A673 (cell line): ENCODE data around the gene MAGI1. TPM values are rescaled to one million over a fixed set of nuclear protein-coding genes. Genes with fewer than 3 reads are reported as not detected.

Experiments used
- BruUV-seq: library from RNA; stranded (reverse); fragments of 400-500 nt; replicated peaks from 2 replicates; lab custom pipeline; 2021; lab: Mats Ljungman, UMichigan
- CTCF ChIA-PET: fragments of 300-600 bp; sonication (Branson Sonifier 250); formaldehyde crosslinking; loops from one replicate; lab custom pipeline; 2022; ENCODE audit warnings: antibody characterized with exemption; lab: Charles Lee
- POLR2A ChIA-PET: fragments of 300-600 bp; sonication (Branson Sonifier 250); formaldehyde crosslinking; loops from one replicate; lab custom pipeline; 2022; ENCODE audit warnings: antibody characterized with exemption; ENCODE audit not compliant: low non-redundant PET; lab: Charles Lee
- DNase-seq: peaks from one replicate; pipeline ENCODE4 v3.0.0-alpha.2; 2015; ENCODE audit warnings: low spot score
- H3K27ac ChIP-seq: fragments of 200-600 bp; sonication (generic); 2 replicates; pipeline ENCODE4 v1.5.1; 2016; ENCODE audit warnings: mixed run types, low read depth, mild to moderate bottlenecking, mixed read lengths, antibody characterized with exemption, low read length; ENCODE audit not compliant: poor library complexity, severe bottlenecking
- H3K27me3 ChIP-seq: fragments of 200-600 bp; sonication (generic); replicated peaks from 2 replicates; pipeline ENCODE4 v1.6.1; 2017; ENCODE audit warnings: mixed run types, low read depth, mild to moderate bottlenecking, mixed read lengths, antibody characterized with exemption, low read length; ENCODE audit not compliant: insufficient read depth, poor library complexity
- H3K36me3 ChIP-seq: fragments of 200-600 bp; sonication (generic); 2 replicates; pipeline ENCODE4 v1.6.1; 2016; ENCODE audit warnings: mixed run types, mild to moderate bottlenecking, mixed read lengths, antibody characterized with exemption, low read length; ENCODE audit not compliant: insufficient read depth, poor library complexity, severe bottlenecking
- H3K4me1 ChIP-seq: fragments of 200-600 bp; sonication (generic); 2 replicates; pipeline ENCODE4 v1.6.1; 2017; ENCODE audit warnings: mixed run types, mild to moderate bottlenecking, mixed read lengths, antibody characterized with exemption, low read length; ENCODE audit not compliant: insufficient read depth, poor library complexity, severe bottlenecking
- H3K4me3 ChIP-seq: fragments of 200-600 bp; sonication (generic); 2 replicates; pipeline ENCODE4 v1.5.1; 2016; ENCODE audit warnings: low read depth, mixed run types, mild to moderate bottlenecking, mixed read lengths, low read length; ENCODE audit not compliant: poor library complexity, severe bottlenecking
- H3K9me3 ChIP-seq: fragments of 200-600 bp; sonication (generic); 2 replicates; pipeline ENCODE4 v1.6.1; 2016; ENCODE audit warnings: mixed run types, low read depth, mild to moderate bottlenecking, mixed read lengths, antibody characterized with exemption, low read length; ENCODE audit not compliant: poor library complexity, severe bottlenecking
- EZH2 ChIP-seq: fragments of 200-600 bp; sonication (generic); IDR thresholded peaks from 2 replicates; pipeline ENCODE4 v1.6.1; 2017; ENCODE audit warnings: borderline replicate concordance, low read depth, mild to moderate bottlenecking, mixed read lengths, antibody characterized with exemption, low read length; ENCODE audit not compliant: poor library complexity, severe bottlenecking
- intact Hi-C: fragments of 100-400 bp; cut with micrococcal nuclease; formaldehyde crosslinking; loops from one replicate; pipeline ENCODE4 v1.10.0; 2022; ENCODE audit not compliant: unreplicated experiment
- total RNA-seq: library from RNA; stranded (reverse); gene quantifications from 2 replicates; pipeline ENCODE4 v1.2.3, GENCODE V29; 2021
- TF ChIP-seq, protein P1 (sequence below): fragments of 300-800, 200-600 bp; sonication (generic); conservative IDR thresholded peaks from 2 replicates; pipeline ENCODE4 v1.5.1; 2017; ENCODE audit warnings: low read depth, mild to moderate bottlenecking, antibody characterized with exemption, low read length, moderate library complexity, mixed read lengths

Gene MAGI1
- total RNA-seq, 1 experiment from 2014 or later, result 30.5 TPM

- intact Hi-C loops, result no loop called here
- H3K36me3 ChIP-seq, result no peaks in the 10 kb centered on the region
- DNase-seq, result no peak
- H3K4me3 ChIP-seq, result no peak overlapping the region
- H3K4me1 ChIP-seq, result peaks cover 17% of the 10 kb centered on the region
- H3K27ac ChIP-seq, result no peak overlapping the region
- CTCF ChIA-PET, result no interaction called here
- no TSS peak for BruUV-seq
- POLR2A ChIA-PET, result no interaction called here
- H3K9me3 ChIP-seq, result no peaks in the 10 kb centered on the region
- no peaks in the 10 kb centered on the region for H3K27me3 ChIP-seq
- TF ChIP-seq EZH2, result no peak
- TF ChIP-seq, protein P1, sequence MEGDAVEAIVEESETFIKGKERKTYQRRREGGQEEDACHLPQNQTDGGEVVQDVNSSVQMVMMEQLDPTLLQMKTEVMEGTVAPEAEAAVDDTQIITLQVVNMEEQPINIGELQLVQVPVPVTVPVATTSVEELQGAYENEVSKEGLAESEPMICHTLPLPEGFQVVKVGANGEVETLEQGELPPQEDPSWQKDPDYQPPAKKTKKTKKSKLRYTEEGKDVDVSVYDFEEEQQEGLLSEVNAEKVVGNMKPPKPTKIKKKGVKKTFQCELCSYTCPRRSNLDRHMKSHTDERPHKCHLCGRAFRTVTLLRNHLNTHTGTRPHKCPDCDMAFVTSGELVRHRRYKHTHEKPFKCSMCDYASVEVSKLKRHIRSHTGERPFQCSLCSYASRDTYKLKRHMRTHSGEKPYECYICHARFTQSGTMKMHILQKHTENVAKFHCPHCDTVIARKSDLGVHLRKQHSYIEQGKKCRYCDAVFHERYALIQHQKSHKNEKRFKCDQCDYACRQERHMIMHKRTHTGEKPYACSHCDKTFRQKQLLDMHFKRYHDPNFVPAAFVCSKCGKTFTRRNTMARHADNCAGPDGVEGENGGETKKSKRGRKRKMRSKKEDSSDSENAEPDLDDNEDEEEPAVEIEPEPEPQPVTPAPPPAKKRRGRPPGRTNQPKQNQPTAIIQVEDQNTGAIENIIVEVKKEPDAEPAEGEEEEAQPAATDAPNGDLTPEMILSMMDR, result no peak
Measured at GRCh38 chr3:65925254-65925954, 113.3 kb downstream of the MAGI1 start.

GRCh38 chr3:65924762-65925161 is 114.0 kb downstream of the MAGI1 start:
- no peak for DNase-seq
- BruUV-seq, result no TSS peak
- H3K4me1 ChIP-seq, result peaks cover 17% of the 10 kb centered on the region
- TF ChIP-seq, protein P1, result no peak
- TF ChIP-seq EZH2, result no peak
- H3K27me3 ChIP-seq, result no peaks in the 10 kb centered on the region
- CTCF ChIA-PET, result no interaction called here
- no peaks in the 10 kb centered on the region for H3K36me3 ChIP-seq
- H3K9me3 ChIP-seq, result no peaks in the 10 kb centered on the region
- POLR2A ChIA-PET, result no interaction called here
- no peak overlapping the region for H3K27ac ChIP-seq
- H3K4me3 ChIP-seq, result no peak overlapping the region
- intact Hi-C loops, result no loop called here

DNA sequence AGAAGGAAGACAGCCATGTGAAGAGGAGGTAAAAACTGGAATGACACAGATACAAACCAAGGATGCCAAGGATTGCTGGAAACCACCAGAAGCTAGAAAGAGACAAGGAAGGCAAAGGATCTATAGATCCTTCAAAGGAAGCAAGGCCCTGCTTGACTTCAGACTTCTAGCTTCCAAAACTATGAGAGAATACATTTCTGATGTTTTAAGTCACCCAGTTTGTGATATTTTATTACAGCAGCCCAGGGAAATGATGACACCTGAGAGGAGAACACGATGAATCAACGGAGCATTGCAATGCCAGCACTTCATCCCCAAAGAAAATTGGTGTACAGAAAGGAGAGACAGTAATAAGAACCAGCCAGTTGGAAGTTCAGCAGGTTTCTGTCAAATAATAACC is 116.3 kb downstream of the MAGI1 start:
- TF ChIP-seq, protein P1, result no peak
- TF ChIP-seq EZH2, result no peak
- BruUV-seq, result no TSS peak
- peaks cover 2% of the 10 kb centered on the region for H3K9me3 ChIP-seq
- H3K36me3 ChIP-seq, result no peaks in the 10 kb centered on the region
- no peaks in the 10 kb centered on the region for H3K27me3 ChIP-seq
- ChIA-PET CTCF (no interaction called here), POLR2A (no interaction called here)
- no peak overlapping the region for H3K4me3 ChIP-seq
- H3K27ac ChIP-seq, result no peak overlapping the region
- intact Hi-C loops, result no loop called here
- H3K4me1 ChIP-seq, result peaks cover 10% of the 10 kb centered on the region
- no peak for DNase-seq
